ENCODE results near the gene SAMSN1.

GRCh38 chr21:14477133-14477532, 69.0 kb downstream of the SAMSN1 start:
- TF ChIP-seq CTCF (conservative IDR thresholded peaks at IDR 0.05) (no peak), ZFX (IDR thresholded peaks at IDR 0.05) (no peak)

Measured in C4-2B (cell line).